ENCODE measurements around the gene UPK3BL2.
"Not testable (repeated sequence)": the region's sequence is repeated elsewhere in the genome, so short reads cannot be mapped to it uniquely, and the experiment has no call there.

GRCh38 chr7:102544372-102544771 lies 876 bp upstream of the UPK3BL2 start:
- TF ChIP-seq MYC (IDR thresholded peaks at IDR 0.05; ENCODE audit: low read depth, low read length); CTCF (IDR thresholded peaks at IDR 0.05; ENCODE audit: extremely low read depth in 1 of 2, insufficient read depth in 1 of 2, low read depth in 1 of 2, low read length in 2 of 2); EZH2 (IDR thresholded peaks at IDR 0.05; ENCODE audit: borderline replicate concordance, low read depth, low read length, severe bottlenecking): not testable (repeated sequence)

All from endothelial cell of umbilical vein (primary cell).